GM19467 (cell line): Measurements from ENCODE around the gene RYR2.

ENCODE experiments used
- ATAC-seq: cut with Tn5 transposase; IDR thresholded peaks from one replicate; pipeline ENCODE4 v1.9.1; 2021; ENCODE audit warnings: mild to moderate bottlenecking, moderate library complexity; ENCODE audit not compliant: unreplicated experiment

The RYR2 gene

GRCh38 chr1:237186675-237187074 lies 144.7 kb downstream of the RYR2 start:
- no peak for ATAC-seq

DNA sequence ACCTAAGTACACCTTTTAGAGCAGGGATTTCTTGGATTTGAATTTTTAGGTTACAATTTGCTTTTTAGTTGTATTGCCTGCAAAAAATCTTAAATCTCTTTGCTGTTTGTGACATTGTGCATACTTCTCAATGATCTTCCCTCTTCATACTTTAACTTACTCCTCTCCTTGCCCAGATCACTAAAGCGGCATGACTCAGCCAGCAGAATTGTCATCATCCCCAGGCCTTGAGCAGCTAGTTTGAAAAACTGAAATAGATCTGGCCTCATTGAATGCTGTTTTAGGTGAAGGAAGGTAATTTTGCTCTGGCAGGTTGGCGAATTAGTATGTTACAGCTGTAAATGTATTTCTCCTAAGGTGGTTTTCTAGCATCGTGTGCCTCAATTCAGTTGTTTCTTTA lies 145.9 kb downstream of the RYR2 start:
- ATAC-seq = no peak

GRCh38 chr1:237191403-237191802 lies 149.4 kb downstream of the RYR2 start:
- ATAC-seq = no peak

GRCh38 chr1:237197470-237198425 lies 155.8 kb downstream of the RYR2 start:
- no peak for ATAC-seq

- ATAC-seq = no peak
Measured at GRCh38 chr1:237199026-237199425, 157.0 kb downstream of the RYR2 start.

GRCh38 chr1:237201155-237201554 lies 159.2 kb downstream of the RYR2 start:
- no peak for ATAC-seq

DNA sequence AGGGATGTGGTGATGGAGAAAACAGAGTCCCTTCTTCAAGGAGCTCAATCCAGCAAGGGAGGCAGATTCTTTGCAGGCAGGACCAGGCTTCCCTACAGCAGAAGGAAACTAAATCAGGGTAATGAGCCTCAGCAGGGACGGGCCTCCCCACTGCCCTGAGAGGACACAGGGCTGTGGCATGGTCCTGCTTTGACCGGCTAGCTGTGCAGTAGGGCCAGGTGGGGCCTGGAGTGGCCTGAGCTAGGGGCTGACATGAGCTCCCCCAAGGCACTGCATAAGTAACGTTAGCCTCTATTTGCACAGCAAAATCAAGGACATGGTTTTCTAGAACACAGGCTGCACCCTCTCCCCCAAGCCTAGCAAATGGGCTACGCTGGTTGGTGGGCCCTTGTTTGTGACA lies 162.9 kb downstream of the RYR2 start:
- ATAC-seq = no peak

DNA sequence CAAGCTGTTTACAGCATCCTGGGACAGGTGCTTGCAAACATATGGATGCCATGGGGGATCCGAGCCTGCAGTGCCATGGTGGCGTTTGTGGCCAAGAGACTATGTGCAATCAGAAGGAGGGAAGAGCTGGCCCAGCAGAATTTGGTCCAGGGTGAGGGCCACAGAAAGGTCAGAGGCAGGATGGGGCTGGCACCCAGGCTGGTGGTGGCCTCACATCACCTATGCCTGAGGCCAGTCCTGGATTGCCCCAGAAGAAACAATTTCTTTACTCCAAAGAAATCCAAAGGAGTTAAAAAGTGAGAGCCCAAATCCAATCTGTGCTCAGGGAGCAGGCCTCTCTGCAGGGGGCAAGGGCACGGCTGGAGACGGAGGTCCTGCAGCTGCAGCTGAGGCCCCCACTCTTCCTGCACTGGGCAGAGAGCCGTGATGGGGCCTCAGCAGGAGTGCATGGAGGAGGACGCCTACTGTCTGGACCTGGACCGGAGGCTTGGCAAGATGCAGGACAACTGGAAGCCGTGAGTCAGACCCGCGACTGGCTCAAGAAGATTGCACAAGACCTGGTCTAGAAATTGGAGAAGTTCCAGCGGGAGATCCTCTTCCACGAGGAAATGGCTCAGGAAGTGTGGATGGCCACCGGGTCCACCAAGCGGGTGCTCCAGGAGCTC lies 163.5 kb downstream of the RYR2 start:
- ATAC-seq = no peak

GRCh38 chr1:237206065-237206414 lies 164.1 kb downstream of the RYR2 start:
- no peak for ATAC-seq

GRCh38 chr1:237211031-237211430 lies 169.0 kb downstream of the RYR2 start:
- ATAC-seq = no peak

DNA sequence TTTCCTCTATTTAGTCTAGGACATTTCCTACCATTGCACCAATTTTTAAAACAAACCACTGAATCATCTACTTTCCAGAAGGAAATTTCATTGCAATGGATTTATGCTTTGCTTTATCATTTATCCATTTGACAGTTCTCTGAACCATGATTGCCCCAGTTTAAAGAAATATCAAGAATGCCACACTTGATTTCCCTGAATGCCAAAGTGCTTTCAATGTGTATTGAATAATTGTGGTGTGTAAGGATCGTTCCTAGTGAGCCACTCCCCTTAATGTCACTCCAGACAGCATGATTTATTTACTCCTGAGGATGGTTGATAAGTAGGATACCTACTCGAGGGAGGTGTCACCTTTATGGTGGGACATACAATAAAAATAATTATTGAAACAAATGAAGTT lies 169.6 kb downstream of the RYR2 start:
- no peak for ATAC-seq

DNA sequence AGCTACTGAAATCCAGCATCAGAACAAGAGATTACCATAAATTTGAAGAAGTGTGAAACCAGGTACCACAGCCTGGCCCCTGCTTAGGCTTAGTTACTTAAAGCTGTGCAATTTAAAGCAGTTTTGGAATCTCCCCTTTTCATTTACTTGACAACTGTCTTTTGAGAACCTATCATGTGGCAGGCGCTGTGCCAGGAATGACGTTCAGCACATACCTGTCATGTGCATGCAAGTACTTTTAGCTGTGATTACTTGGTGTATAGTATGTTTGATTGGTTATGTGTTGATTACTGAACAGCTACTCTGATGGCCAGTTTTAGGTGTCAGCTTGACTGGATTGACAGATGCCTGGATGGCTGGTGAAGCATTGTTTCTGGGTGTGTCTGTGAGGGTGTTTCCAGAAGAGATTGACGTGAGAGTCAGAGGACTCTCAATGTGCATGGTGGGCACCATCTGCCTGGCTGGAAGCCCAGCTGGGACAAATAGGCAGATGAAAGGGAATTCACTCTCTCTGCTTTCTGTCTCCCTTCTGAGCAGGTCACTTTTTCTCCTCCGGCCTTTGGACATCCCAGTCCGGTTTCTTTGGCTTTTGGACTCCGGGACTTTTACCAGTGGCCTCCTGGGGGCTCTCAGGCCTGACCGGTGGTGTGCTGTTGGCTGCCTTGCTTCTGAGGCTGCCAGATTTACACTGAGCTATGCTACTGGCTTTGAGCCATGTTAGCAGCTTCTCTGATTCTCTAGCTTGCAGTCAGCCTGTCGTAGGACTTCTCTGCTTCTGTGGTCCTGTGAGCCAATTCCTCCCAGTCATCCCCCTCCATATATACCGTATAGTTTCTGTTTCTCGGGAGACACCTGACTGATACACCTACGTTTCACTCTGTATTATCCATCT lies 178.0 kb downstream of the RYR2 start:
- ATAC-seq = no peak

DNA sequence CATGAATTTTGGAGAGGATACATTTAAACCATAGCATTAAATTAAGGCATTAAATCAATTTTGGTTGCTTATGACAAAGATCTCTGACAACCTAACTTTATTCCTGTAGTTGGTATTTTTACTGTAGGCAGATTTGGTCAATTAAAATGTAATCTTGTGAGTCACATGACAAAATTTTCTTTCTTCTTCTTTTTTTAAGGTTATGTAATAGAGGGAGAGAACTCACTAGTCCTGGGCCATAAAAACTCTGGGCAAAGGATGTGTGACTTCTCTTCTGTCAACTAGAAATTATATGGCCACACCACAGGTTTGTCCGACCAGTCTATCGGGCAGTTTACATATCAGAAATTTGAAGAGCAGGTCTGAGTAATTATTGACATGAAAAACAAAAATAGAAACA lies 181.4 kb downstream of the RYR2 start:
- no peak for ATAC-seq

- ATAC-seq = no peak
Measured at GRCh38 chr1:237226177-237226944, 184.4 kb downstream of the RYR2 start.

DNA sequence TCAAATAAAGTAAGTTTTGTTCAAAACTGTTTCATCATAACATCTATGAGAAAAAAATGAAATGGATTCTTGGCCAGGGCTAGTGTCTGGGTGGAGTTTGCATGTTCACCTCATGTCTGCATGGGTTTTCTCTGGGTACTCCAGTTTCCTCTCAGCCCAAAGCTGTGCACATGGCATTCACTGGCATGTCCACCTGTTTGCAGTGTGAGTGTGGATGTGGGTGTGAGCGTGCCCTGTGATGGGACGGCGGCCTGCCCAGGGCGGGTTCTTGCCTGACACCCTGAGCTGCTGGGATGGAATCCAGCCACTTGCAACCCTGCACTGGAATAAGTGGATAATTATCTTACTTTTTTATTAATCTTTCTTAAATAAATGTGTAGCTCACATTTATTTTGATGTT lies 185.5 kb downstream of the RYR2 start:
- no peak for ATAC-seq

DNA sequence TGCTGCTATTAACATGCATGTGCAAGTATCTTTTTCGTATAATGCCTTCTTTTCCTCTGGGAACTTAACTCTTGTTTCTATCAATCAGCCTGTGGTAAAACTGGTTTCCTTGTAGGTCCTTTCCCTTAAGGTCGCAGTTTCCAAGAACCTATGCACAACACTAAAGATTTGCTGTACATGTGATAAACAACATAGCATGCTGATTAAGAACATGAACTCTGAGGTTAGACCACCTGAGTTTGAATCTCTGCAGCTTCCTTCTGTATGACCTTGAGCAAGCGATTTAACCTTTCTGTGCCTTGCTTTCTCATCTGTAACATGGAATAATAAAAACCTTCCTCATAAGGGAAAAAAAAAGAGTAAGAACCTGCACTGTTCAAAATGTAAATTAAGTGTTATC lies 186.4 kb downstream of the RYR2 start:
- no peak for ATAC-seq

DNA sequence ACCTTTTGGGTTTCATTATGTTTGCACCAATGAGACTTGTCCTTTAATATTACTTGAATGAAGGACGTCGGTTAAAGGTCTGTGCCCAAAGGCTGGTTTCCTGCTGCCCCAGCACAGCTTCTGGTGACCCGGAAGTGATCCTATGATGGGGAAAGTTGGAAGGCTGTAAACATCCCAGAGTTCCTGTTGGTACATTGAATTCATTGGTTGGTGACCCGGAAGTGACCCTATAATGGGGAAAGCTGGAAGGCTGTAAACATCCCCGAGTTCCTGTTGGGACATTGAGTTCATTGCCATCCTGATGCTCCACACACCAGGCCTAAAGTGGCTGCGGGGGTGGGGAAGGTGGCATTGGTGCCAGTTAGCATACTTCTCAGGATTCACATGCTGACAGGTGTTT lies 187.3 kb downstream of the RYR2 start:
- no peak for ATAC-seq

DNA sequence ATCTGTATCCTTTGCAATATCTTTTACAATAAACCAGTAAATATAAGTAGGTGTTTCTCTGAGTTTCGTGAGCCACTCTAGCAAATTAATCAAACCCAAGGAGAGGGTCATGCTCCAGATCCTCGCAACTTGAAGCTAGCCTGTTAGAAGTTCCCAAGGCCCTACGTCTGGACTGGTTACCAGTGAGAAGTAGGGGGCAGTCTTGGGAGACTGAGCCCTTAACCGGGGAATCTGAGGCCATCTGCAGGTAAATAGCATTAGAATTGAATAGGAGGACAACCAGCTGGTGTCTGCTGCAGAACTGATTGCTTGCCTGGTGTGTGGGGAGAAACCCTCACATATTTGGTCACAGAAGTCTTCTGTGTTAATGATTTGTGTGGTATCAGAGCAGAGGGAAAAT lies 190.5 kb downstream of the RYR2 start:
- ATAC-seq = no peak

DNA sequence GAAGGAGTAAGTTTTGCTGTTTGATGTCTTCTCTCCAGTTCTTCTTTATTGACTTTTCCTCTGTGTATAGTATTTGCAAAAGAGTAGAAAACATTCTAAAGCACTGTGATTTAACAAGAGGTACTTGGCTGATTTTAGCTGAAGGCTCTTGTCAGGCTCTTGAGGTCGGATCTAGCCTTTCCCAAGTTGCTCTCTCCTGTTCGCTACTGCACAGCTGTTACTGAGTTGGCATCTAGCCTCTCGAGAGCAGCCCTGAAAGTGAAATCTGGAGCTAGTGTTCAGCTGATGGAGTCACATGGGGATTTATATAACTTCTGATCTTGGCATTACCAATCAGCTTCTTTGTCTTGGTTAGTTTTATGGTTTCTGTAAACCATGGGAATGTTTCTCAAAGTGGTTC lies 193.1 kb downstream of the RYR2 start:
- no peak for ATAC-seq

DNA sequence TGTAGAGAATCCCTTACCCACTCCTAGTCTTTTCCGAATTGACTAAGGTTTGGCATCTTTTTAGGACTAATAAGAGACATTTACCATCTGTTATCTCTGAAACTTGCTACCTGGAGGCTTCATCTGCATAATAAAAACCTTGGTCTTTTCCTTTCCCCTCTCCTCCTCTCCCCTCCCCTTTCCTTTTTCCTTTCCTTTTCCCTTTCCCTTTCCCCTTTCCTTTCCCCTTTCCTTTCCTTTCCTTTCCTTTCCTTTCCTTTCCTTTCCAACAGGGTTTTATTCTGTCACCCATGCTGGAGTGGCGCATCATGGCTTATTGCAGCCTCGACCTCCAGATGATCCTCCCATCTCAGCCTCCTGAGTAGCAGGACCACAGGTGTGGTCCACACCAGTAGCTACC lies 195.7 kb downstream of the RYR2 start:
- ATAC-seq = no peak

- no peak for ATAC-seq
Measured at GRCh38 chr1:237239248-237239647, 197.3 kb downstream of the RYR2 start.
